Stomach (tissue), 4 donors: ENCODE results near the gene RASA3.

Experiments used
- CTCF ChIP-seq, 7 experiments: fragments of 450-650 bp in 4 of 7; fragments of 200-600 bp in 3 of 7; sonication (generic) in 3 of 7; IDR thresholded peaks; one replicate each; pipeline ENCODE4 v1.5.1; 2016 to 2019; ENCODE audit warnings: antibody characterized with exemption in 7 of 7, control low read depth in 2 of 7, mild to moderate bottlenecking in 1 of 7
- POLR2A ChIP-seq, 4 donors: fragments of 450-650 bp; IDR thresholded peaks; one replicate each; pipeline ENCODE4 v1.6.1; 2016; ENCODE audit warnings: antibody characterized with exemption in 4 of 4, control low read depth in 2 of 4, mild to moderate bottlenecking in 1 of 4, moderate library complexity in 1 of 4

DNA sequence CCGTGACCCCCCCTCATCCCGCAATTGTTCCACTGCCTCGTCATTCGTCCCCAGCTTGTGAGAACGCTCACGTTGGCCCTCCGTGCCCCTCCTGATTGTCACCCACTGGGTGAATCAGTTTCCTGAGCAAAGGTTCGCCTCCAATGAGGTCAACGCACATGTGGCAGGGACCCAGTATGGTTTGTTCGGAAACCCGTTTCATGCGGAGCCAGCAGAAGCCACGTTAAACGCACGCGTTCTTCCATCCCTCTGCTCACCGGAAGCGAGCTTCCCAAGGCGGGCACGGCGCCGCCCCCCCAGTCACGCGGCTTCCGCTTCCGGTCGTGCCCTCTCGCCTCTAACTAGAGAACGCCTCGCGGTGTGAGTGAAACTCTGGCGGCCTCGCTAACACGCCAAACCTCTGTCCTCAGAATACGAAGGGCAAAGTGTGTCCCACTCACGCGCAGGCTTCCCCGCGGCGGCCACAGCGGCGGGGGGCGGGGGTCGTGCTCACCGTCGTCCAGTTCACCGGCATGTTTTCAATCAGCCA, 28.7 kb upstream of the RASA3 start:
- TF ChIP-seq POLR2A (IDR thresholded peaks at IDR 0.05) (no peak), CTCF (IDR thresholded peaks at IDR 0.05) (no peak)
